Nephron (organoid): Measurements from ENCODE around the gene ANO2.

ENCODE experiments used
- H3K27ac Mint-ChIP-seq, 3 experiments: 2 replicates each; pipeline ENCODE4 v1.8.0; 2020; ENCODE audit warnings: mixed read lengths in 3 of 3, mild to moderate bottlenecking in 2 of 3, moderate library complexity in 1 of 3
- H3K27me3 Mint-ChIP-seq: 2 replicates; pipeline ENCODE4 v1.8.0; 2021; ENCODE audit warnings: low read depth, mild to moderate bottlenecking, moderate library complexity, mixed read lengths
- H3K36me3 Mint-ChIP-seq: 2 replicates; pipeline ENCODE4 v1.8.0; 2020; ENCODE audit warnings: low read depth, mixed read lengths
- H3K4me1 Mint-ChIP-seq: 2 replicates; pipeline ENCODE4 v1.8.0; 2020; ENCODE audit warnings: mixed read lengths
- H3K4me3 Mint-ChIP-seq, 3 experiments: 2 replicates each; pipeline ENCODE4 v1.8.0; 2020; ENCODE audit warnings: mild to moderate bottlenecking in 3 of 3, mixed read lengths in 3 of 3, moderate library complexity in 2 of 3
- H3K9me3 Mint-ChIP-seq: 2 replicates; pipeline ENCODE4 v1.8.0; 2020; ENCODE audit warnings: mixed read lengths
- CTCF ChIP-seq, 3 experiments: fragments of 200-600 bp; sonication (generic); IDR thresholded peaks; one replicate each; pipeline ENCODE4 v1.5.0; 2021; ENCODE audit warnings: antibody characterized with exemption in 3 of 3; ENCODE audit not compliant: unreplicated experiment in 3 of 3

ANO2 gene

GRCh38 chr12:5864972-5865371, 80.1 kb downstream of the ANO2 start:
- Mint-ChIP-seq H3K9me3 (no peaks in the 10 kb centered on the region), H3K36me3 (no peaks in the 10 kb centered on the region), H3K4me1 (peaks cover 12% of the 10 kb centered on the region), H3K4me3 (no peak overlapping the region), H3K27ac (no peak overlapping the region), H3K27me3 (peaks cover 3% of the 10 kb centered on the region)
- TF ChIP-seq CTCF (IDR thresholded peaks at IDR 0.05; ENCODE audit: unreplicated experiment in 3 of 3): no peak

GRCh38 chr12:5864301-5864700, 80.8 kb downstream of the ANO2 start:
- H3K36me3 Mint-ChIP-seq: no peaks in the 10 kb centered on the region
- H3K4me3 Mint-ChIP-seq: no peak overlapping the region
- TF ChIP-seq CTCF (IDR thresholded peaks at IDR 0.05; ENCODE audit: unreplicated experiment in 3 of 3): no peak
- no peak overlapping the region for H3K27ac Mint-ChIP-seq
- H3K27me3 Mint-ChIP-seq: peaks cover 8% of the 10 kb centered on the region
- H3K4me1 Mint-ChIP-seq: peaks cover 12% of the 10 kb centered on the region
- H3K9me3 Mint-ChIP-seq: no peaks in the 10 kb centered on the region

GRCh38 chr12:5861416-5861815, 83.6 kb downstream of the ANO2 start:
- no peak overlapping the region for H3K27ac Mint-ChIP-seq
- TF ChIP-seq CTCF (IDR thresholded peaks at IDR 0.05; ENCODE audit: unreplicated experiment in 3 of 3): no peak
- H3K36me3 Mint-ChIP-seq: no peaks in the 10 kb centered on the region
- peaks cover 3% of the 10 kb centered on the region for H3K4me1 Mint-ChIP-seq
- H3K27me3 Mint-ChIP-seq: peaks cover 10% of the 10 kb centered on the region
- no peaks in the 10 kb centered on the region for H3K9me3 Mint-ChIP-seq
- no peak overlapping the region for H3K4me3 Mint-ChIP-seq

- Mint-ChIP-seq H3K4me3 (no peak overlapping the region), H3K27me3 (peaks cover 18% of the 10 kb centered on the region), H3K27ac (no peak overlapping the region), H3K4me1 (peaks cover 10% of the 10 kb centered on the region), H3K36me3 (no peaks in the 10 kb centered on the region), H3K9me3 (no peaks in the 10 kb centered on the region)
- TF ChIP-seq CTCF (IDR thresholded peaks at IDR 0.05; ENCODE audit: unreplicated experiment in 3 of 3): no peak
These were observed 88.4 kb downstream of the ANO2 start for GRCh38 chr12:5856692-5857091.

GRCh38 chr12:5846950-5847349, 98.1 kb downstream of the ANO2 start:
- H3K9me3 Mint-ChIP-seq: peaks cover 4% of the 10 kb centered on the region
- no peak for TF ChIP-seq CTCF (IDR thresholded peaks at IDR 0.05; ENCODE audit: unreplicated experiment in 3 of 3)
- no peak overlapping the region for H3K4me3 Mint-ChIP-seq
- no peaks in the 10 kb centered on the region for H3K36me3 Mint-ChIP-seq
- H3K27ac Mint-ChIP-seq: no peak overlapping the region
- H3K4me1 Mint-ChIP-seq: no peaks in the 10 kb centered on the region
- H3K27me3 Mint-ChIP-seq: peaks cover 14% of the 10 kb centered on the region

- no peaks in the 10 kb centered on the region for H3K36me3 Mint-ChIP-seq
- TF ChIP-seq CTCF (IDR thresholded peaks at IDR 0.05; ENCODE audit: unreplicated experiment in 3 of 3): no peak
- no peak overlapping the region for H3K27ac Mint-ChIP-seq
- H3K4me3 Mint-ChIP-seq: no peak overlapping the region
- H3K27me3 Mint-ChIP-seq: peaks cover 7% of the 10 kb centered on the region
- no peaks in the 10 kb centered on the region for H3K4me1 Mint-ChIP-seq
- H3K9me3 Mint-ChIP-seq: peaks cover 4% of the 10 kb centered on the region
These were observed 104.1 kb downstream of the ANO2 start for GRCh38 chr12:5840944-5841343.
